Measurements from ENCODE around the gene RNF20. TPM values are rescaled to one million over a fixed set of nuclear protein-coding genes. Genes with fewer than 3 reads are reported as not detected.
A peak's percentile ranks its signal among the peaks of the same experiment; 100 is the strongest.

The RNF20 gene
- total RNA-seq, 1 donor: 22.9 TPM

DNA sequence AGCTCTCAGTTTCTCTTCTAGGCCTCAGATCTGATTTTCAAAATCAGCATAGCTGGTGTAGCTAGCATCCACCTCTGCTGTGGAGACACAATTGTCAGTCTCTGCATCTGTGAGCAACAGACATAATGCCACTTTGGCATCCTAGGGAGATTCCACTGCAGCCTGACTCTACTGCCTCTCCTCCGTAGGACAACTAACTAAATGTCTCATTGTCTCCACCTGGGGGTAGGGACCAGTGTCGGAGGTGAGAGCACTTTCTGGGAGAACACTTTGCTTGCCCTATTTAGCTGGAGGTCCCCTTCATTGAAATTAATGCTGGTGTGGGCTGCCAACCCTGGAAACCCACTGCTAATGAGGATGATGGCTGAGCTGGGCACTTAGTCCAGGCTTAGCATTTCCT, 59.7 kb downstream of the RNF20 start:
- no peak for DNase-seq (ENCODE audit: low read depth)
- H3K4me3 ChIP-seq (ENCODE audit: low read depth, low read length): no peak overlapping the region
- TF ChIP-seq CTCF (IDR thresholded peaks at IDR 0.05; ENCODE audit: insufficient read depth, low read depth, low read length): no peak

GRCh38 chr9:101594796-101595195, 61.1 kb downstream of the RNF20 start, which contains the start of gene PPP3R2:
TSS of gene PPP3R2 (minus strand) at chr9:101594969. CDS start at chr9:101594921, 48 bp downstream.
- TF ChIP-seq CTCF (IDR thresholded peaks at IDR 0.05; ENCODE audit: insufficient read depth, low read depth, low read length): no peak
- H3K4me3 ChIP-seq (ENCODE audit: low read depth, low read length): no peak within 1 kb of the TSS
- DNase-seq (ENCODE audit: low read depth): no peak

DNA sequence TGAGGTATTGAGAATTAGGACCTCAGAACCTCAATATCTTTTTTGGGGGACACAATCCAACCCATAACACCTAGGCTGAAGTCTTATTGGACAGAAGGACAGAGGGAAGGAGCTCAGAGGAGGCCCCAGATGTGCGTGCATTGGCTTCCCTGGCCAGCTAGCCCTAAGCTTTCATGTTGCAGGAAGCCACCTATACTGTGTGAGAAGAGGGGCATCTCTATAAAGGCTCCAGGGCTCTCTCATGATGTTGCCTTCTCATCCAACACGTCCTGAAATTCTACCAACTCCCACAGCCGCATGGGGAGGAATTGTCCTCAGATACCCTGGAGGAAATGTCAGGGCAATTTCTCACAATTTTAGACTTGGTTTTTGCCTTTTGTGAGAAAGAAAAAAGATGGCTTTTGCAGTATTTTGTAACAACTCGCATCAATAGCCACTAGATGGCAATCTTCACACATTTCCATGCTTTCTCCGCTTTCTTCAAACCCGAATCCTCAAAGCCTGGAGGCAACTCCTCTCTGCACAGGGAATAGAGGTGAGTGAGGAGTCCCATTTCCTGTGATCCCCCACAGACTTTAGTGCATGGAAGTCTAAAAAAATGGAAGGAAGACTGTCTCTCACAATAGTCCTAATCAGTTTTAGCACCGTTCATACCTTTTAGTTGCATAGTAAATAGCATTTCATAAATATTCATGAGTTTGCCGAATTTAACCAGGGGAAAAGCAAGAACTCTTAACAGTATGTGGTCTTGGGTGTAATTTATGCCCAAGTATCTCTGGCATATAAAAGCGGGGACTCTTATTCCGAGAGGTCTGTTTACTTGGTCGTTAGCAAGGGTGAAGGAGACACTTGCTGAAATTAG, 68.5 kb downstream of the RNF20 start:
- peak; percentile 53 for DNase-seq (ENCODE audit: low read depth)
- peak; percentile 65 for TF ChIP-seq CTCF (IDR thresholded peaks at IDR 0.05; ENCODE audit: insufficient read depth, low read depth, low read length)
- no peak overlapping the region for H3K4me3 ChIP-seq (ENCODE audit: low read depth, low read length)

DNA sequence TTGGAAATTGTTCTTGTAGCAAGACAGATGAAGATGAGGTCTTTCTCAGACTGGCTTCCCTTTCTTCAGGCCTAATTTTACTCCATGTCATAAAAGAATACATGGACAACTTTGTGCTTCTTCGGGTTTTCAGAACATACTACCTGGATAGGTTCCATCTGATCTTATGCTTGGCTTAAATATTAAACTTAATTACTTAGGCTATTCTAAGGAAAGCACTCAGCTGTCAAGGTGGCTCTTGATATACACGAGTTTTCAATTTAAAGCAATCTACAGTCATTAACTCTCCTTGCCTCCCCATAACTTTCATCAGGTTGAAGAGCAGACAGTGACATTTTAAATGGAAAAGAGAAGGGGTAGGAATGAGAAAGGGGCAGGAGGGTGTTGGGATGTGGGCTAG, 70.6 kb downstream of the RNF20 start:
- no peak overlapping the region for H3K4me3 ChIP-seq (ENCODE audit: low read depth, low read length)
- no peak for TF ChIP-seq CTCF (IDR thresholded peaks at IDR 0.05; ENCODE audit: insufficient read depth, low read depth, low read length)
- no peak for DNase-seq (ENCODE audit: low read depth)

- DNase-seq (ENCODE audit: low read depth): no peak
- no peak for TF ChIP-seq CTCF (IDR thresholded peaks at IDR 0.05; ENCODE audit: insufficient read depth, low read depth, low read length)
- no peak overlapping the region for H3K4me3 ChIP-seq (ENCODE audit: low read depth, low read length)
These were observed 71.9 kb downstream of the RNF20 start for GRCh38 chr9:101605547-101605946.

Small RNA genes within 50 kb of the gene (small RNA-seq; reads per million reads assigned to genes)
- gene AL353621.1: not detected

Other genes starting within 250 kb of the RNF20 start
- gene BAAT, start 148.8 kb upstream of the RNF20 start, total RNA-seq: under 0.01 TPM in 1 of 2 replicates, not detected in the other
- gene MRPL50, start 135.2 kb upstream of the RNF20 start, total RNA-seq: 11.9 and 17.3 TPM in 2 replicates
- gene ZNF189, start 135.0 kb upstream of the RNF20 start, total RNA-seq: 16.4 and 23.7 TPM in 2 replicates
- gene ALDOB, start 98.1 kb upstream of the RNF20 start, total RNA-seq: not detected in 2 replicates
- not detected in 2 replicates for gene PPP3R2, start 61.1 kb downstream of the RNF20 start, total RNA-seq
- gene GRIN3A, start 204.8 kb downstream of the RNF20 start, total RNA-seq: not detected in 2 replicates

Data from fibroblast of villous mesenchyme (primary cell).